ENCODE data around the gene ADGRG7.

GRCh38 chr3:100725935-100726513 lies 116.6 kb downstream of the ADGRG7 start:
- TF ChIP-seq CTCF (IDR thresholded peaks at IDR 0.05) (no peak), EZH2 (IDR thresholded peaks at IDR 0.05; ENCODE audit: borderline replicate concordance, insufficient read depth, low read depth, low read length, poor library complexity, severe bottlenecking) (no peak)
